Fibroblast of pulmonary artery (primary cell): ENCODE results near the gene PHF19.

Experiments used
- DNase-seq: peaks from one replicate; pipeline ENCODE4 v3.0.0-alpha.2; 2010; ENCODE audit warnings: low read depth
- H3K4me3 ChIP-seq: replicated peaks from 2 replicates; pipeline ENCODE4 v1.5.1; 2011; ENCODE audit warnings: low read depth, mild to moderate bottlenecking, control low read depth, low read length, moderate library complexity
- TF ChIP-seq, protein P1 (sequence below): IDR thresholded peaks from 2 replicates; pipeline ENCODE4 v1.5.1; 2011; ENCODE audit warnings: mild to moderate bottlenecking, control low read depth, low read length, inconsistent platforms; ENCODE audit errors: missing control alignments

PHF19 gene

DNA sequence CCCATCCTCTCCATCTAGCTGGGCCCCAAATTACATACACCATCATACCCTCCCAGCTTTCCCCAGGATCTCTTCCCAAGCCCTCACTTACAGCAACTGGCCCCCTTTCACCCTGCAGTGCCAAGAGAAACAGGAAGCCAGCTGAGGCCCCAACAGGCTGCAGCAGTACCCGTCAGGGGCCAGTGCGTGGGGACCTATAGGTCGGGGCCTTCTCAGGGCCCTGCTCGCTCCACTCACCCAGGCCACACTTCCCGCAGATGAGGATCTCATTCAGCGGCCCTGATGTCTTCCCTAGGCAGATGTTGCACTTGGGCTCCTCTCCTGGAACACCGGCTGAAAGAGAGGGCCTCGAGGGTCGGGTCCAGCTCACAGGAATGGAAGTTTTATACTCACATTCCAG lies 6.8 kb downstream of the PHF19 start:
- H3K4me3 ChIP-seq, result no peak overlapping the region
- DNase-seq, result no peak
- TF ChIP-seq, protein P1, sequence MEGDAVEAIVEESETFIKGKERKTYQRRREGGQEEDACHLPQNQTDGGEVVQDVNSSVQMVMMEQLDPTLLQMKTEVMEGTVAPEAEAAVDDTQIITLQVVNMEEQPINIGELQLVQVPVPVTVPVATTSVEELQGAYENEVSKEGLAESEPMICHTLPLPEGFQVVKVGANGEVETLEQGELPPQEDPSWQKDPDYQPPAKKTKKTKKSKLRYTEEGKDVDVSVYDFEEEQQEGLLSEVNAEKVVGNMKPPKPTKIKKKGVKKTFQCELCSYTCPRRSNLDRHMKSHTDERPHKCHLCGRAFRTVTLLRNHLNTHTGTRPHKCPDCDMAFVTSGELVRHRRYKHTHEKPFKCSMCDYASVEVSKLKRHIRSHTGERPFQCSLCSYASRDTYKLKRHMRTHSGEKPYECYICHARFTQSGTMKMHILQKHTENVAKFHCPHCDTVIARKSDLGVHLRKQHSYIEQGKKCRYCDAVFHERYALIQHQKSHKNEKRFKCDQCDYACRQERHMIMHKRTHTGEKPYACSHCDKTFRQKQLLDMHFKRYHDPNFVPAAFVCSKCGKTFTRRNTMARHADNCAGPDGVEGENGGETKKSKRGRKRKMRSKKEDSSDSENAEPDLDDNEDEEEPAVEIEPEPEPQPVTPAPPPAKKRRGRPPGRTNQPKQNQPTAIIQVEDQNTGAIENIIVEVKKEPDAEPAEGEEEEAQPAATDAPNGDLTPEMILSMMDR, result no peak

DNA sequence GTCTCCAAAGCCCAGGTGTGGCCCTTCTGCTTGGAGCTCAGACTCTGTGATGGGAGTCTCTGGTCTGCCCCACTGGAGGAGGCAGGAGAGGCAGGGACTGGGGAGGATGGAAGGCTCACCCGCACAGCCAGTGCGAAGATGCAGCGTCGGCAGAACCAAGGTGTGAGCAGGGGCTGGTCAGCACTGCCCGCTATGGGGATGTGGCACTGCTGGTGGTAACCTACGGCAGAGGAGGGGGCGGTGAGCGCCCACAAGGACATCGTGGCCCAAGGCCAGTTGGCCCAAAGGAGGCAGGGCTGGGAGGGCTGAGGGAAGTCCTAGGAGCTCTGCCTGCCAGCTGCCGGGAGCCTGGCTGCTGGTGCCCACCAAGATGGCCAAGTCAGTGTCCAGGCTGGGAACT lies 7.3 kb downstream of the PHF19 start:
- DNase-seq, result no peak
- no peak overlapping the region for H3K4me3 ChIP-seq
- TF ChIP-seq, protein P1, result no peak

DNA sequence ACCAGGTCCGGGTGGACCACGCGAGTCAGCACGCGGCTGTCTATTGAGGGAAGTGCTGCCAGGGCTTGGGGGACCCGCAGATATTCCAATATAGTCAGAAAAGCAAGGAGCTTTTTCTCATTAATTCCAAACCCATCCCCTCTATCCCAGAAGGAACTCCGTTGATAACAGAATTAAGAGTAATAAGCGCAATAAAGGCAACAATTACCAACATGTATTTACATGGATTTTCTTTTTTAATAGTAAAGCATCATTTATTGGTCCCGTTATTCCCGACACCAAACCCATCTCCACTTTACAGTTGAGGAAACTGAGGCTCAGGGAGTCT lies 7.7 kb downstream of the PHF19 start:
- TF ChIP-seq, protein P1, result no peak
- no peak for DNase-seq
- peak overlapping the region; percentile 54 for H3K4me3 ChIP-seq

DNA sequence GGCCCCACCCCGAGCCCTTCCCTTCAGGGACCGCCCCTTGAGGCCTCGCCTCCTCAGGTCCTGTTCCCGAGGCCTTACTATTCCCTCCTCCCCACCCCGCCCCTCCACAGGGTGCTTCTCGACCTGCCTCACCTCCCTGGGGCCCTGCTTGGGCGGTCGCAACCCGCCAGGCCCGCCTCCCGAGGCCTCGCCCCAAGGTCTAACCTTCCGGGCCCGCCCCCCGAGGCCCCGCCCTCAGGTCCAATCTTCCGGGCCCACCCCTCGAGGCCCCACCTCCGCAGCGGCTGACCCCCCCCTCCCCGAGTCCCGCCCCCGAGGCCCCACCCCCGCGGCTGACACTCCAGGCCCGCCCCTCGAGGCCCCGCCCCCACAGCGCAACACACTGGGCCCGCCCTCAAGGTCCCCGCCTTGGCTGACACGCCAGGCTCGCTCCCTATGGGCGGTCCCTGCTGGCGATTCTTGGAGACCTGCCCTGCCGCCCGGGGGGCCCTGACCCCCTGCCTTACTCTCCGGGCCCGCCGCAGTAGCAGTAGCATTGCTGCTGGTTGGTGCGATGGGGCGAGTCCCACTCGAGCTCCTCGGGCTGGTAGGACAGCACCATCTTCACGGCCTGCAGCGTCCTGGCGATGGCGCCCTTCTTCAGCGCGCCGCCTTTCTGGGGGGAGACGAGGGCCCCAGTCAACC lies 8.2 kb downstream of the PHF19 start:
- TF ChIP-seq, protein P1, result peak; percentile 32
- peak overlapping the region; percentile 54 for H3K4me3 ChIP-seq
- peak; percentile 92 for DNase-seq

DNA sequence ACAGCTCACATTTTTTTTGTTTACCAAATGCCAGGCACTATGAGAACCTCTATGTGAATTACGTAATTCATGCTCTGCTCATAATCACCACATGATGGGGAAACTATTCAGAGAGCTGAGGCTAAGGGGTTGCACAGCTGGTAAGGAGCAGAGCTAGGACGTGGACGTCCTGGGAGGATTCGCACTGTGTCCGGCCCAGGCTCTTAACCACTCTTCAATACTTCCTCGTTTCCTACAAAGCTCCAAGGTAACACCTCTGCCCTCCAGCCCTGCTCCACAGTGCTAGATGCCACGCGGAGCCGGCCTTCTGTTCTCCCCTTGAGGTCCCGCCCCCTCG lies 8.7 kb downstream of the PHF19 start:
- TF ChIP-seq, protein P1, result no peak
- peak; percentile 76 for DNase-seq
- H3K4me3 ChIP-seq, result peak overlapping the region; percentile 28

DNA sequence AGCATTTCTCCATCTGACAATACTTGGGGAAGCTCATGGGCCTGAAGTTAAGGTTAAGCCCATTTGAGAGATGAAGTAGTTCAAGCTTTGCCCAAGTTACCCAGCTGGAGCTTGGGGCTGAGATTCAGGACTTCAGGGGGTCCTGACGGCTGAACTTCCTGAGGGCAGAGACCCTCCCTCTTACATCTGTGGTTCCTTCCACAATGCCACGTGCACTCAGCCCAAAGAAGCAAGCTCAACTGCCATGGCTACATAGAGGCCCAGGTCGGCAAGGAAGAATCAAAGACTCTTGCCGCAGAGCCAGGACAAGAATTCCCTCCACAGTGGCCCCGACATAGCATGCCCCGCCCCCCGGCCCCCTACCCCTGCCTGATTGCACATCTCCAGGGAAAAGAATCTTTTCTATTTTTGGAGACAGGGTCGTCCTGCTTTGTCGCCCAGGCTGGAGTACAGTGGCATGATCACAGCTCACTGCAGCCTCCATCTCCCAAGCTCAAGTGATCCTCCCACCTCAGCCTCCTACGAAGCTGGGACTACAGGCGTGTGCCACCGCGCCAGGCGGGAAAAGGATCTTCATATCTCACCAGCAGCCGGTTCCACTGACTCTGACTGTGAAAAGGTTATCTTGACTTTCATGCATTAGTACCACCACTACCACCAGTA lies 9.2 kb downstream of the PHF19 start:
- TF ChIP-seq, protein P1, result no peak
- no peak for DNase-seq
- no peak overlapping the region for H3K4me3 ChIP-seq

DNA sequence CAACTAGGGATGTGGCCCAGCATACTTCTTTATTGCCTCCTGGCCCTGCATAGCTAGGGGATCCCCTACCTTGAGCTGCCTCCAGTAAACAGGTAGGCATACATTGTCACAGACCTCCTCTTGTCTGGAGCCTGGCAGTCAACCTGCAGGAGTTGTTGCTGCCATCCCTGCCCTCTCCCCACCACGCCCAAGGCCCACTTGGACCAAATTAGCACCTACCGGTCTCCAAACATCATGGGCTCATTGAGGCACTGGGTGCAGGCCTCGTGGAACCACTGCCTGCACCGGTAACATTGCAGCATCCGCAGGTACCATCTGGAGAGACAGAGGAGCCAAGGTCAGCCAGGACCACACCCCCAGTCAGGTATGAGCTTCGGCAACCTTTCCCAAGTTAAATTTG lies 10.3 kb downstream of the PHF19 start:
- H3K4me3 ChIP-seq, result no peak overlapping the region
- TF ChIP-seq, protein P1, result no peak
- DNase-seq, result no peak
